Activated naive CD4-positive, alpha-beta T cell treated with anti-CD3 and anti-CD28 coated beads, Interleukin-2, amount 50 U/mL, for 24 hours (primary cell): ENCODE data around the gene LBR.

Experiments used
- H3K27ac Mint-ChIP-seq: one replicate; pipeline ENCODE4 v1.8.0; 2021; ENCODE audit warnings: mild to moderate bottlenecking, mixed read lengths
- H3K27me3 Mint-ChIP-seq: one replicate; pipeline ENCODE4 v1.8.0; 2021; ENCODE audit warnings: mixed read lengths
- H3K36me3 Mint-ChIP-seq: one replicate; pipeline ENCODE4 v1.8.0; 2021; ENCODE audit warnings: mixed read lengths
- H3K4me1 Mint-ChIP-seq: one replicate; pipeline ENCODE4 v1.8.0; 2021; ENCODE audit warnings: mixed read lengths
- H3K4me3 Mint-ChIP-seq: one replicate; pipeline ENCODE4 v1.8.0; 2021; ENCODE audit warnings: mild to moderate bottlenecking, mixed read lengths
- H3K9me3 Mint-ChIP-seq: one replicate; pipeline ENCODE4 v1.8.0; 2021; ENCODE audit warnings: mixed read lengths

Gene LBR

GRCh38 chr1:225437710-225438437, 10.0 kb upstream of the LBR start:
- Mint-ChIP-seq H3K36me3 (no peaks in the 10 kb centered on the region), H3K27me3 (no peaks in the 10 kb centered on the region), H3K9me3 (no peaks in the 10 kb centered on the region), H3K4me1 (peaks cover 26% of the 10 kb centered on the region), H3K4me3 (no peak overlapping the region), H3K27ac (no peak overlapping the region)

- Mint-ChIP-seq H3K36me3 (no peaks in the 10 kb centered on the region), H3K4me3 (no peak overlapping the region), H3K27me3 (no peaks in the 10 kb centered on the region), H3K9me3 (no peaks in the 10 kb centered on the region), H3K4me1 (peaks cover 7% of the 10 kb centered on the region), H3K27ac (peak overlapping the region; percentile 6)
These were observed 8.1 kb upstream of the LBR start for GRCh38 chr1:225435957-225436392.

GRCh38 chr1:225435487-225435886, 7.6 kb upstream of the LBR start:
- Mint-ChIP-seq H3K4me3 (no peak overlapping the region), H3K36me3 (no peaks in the 10 kb centered on the region), H3K27me3 (no peaks in the 10 kb centered on the region), H3K4me1 (peaks cover 6% of the 10 kb centered on the region), H3K9me3 (no peaks in the 10 kb centered on the region), H3K27ac (peak overlapping the region; percentile 6)

- Mint-ChIP-seq H3K4me3 (no peak overlapping the region), H3K36me3 (no peaks in the 10 kb centered on the region), H3K4me1 (peaks cover 9% of the 10 kb centered on the region), H3K27me3 (no peaks in the 10 kb centered on the region), H3K9me3 (no peaks in the 10 kb centered on the region), H3K27ac (no peak overlapping the region)
These were observed 7.2 kb upstream of the LBR start for GRCh38 chr1:225435076-225435475.

GRCh38 chr1:225434046-225434445, 6.2 kb upstream of the LBR start:
- peaks cover 15% of the 10 kb centered on the region for H3K4me1 Mint-ChIP-seq
- H3K9me3 Mint-ChIP-seq: no peaks in the 10 kb centered on the region
- no peaks in the 10 kb centered on the region for H3K27me3 Mint-ChIP-seq
- H3K36me3 Mint-ChIP-seq: no peaks in the 10 kb centered on the region
- H3K4me3 Mint-ChIP-seq: no peak overlapping the region
- no peak overlapping the region for H3K27ac Mint-ChIP-seq

- Mint-ChIP-seq H3K9me3 (no peaks in the 10 kb centered on the region), H3K4me3 (no peak overlapping the region), H3K27ac (no peak overlapping the region), H3K4me1 (peaks cover 21% of the 10 kb centered on the region), H3K27me3 (no peaks in the 10 kb centered on the region), H3K36me3 (no peaks in the 10 kb centered on the region)
These were observed 3.4 kb upstream of the LBR start for GRCh38 chr1:225431081-225431863.

GRCh38 chr1:225430301-225430700, 2.5 kb upstream of the LBR start:
- H3K36me3 Mint-ChIP-seq: no peaks in the 10 kb centered on the region
- H3K4me3 Mint-ChIP-seq: no peak overlapping the region
- no peaks in the 10 kb centered on the region for H3K27me3 Mint-ChIP-seq
- H3K4me1 Mint-ChIP-seq: peaks cover 31% of the 10 kb centered on the region
- H3K27ac Mint-ChIP-seq: no peak overlapping the region
- H3K9me3 Mint-ChIP-seq: no peaks in the 10 kb centered on the region

GRCh38 chr1:225428881-225429455, 1.1 kb upstream of the LBR start:
- peaks cover 44% of the 10 kb centered on the region for H3K4me1 Mint-ChIP-seq
- H3K9me3 Mint-ChIP-seq: no peaks in the 10 kb centered on the region
- H3K27ac Mint-ChIP-seq: peak overlapping the region; percentile 94
- no peaks in the 10 kb centered on the region for H3K36me3 Mint-ChIP-seq
- peak overlapping the region; percentile 90 for H3K4me3 Mint-ChIP-seq
- H3K27me3 Mint-ChIP-seq: no peaks in the 10 kb centered on the region

GRCh38 chr1:225428068-225428880, 436 bp upstream of the LBR start:
- no peaks in the 10 kb centered on the region for H3K9me3 Mint-ChIP-seq
- H3K4me3 Mint-ChIP-seq: peak overlapping the region; percentile 90
- no peaks in the 10 kb centered on the region for H3K27me3 Mint-ChIP-seq
- peaks cover 51% of the 10 kb centered on the region for H3K4me1 Mint-ChIP-seq
- no peaks in the 10 kb centered on the region for H3K36me3 Mint-ChIP-seq
- H3K27ac Mint-ChIP-seq: peak overlapping the region; percentile 94

GRCh38 chr1:225426395-225427234, 1.2 kb downstream of the LBR start:
- Mint-ChIP-seq H3K4me3 (peak overlapping the region; percentile 91), H3K4me1 (peaks cover 68% of the 10 kb centered on the region), H3K36me3 (peaks cover 3% of the 10 kb centered on the region), H3K27me3 (no peaks in the 10 kb centered on the region), H3K9me3 (no peaks in the 10 kb centered on the region), H3K27ac (peak overlapping the region; percentile 71)

- Mint-ChIP-seq H3K4me3 (peak overlapping the region; percentile 91), H3K4me1 (peaks cover 68% of the 10 kb centered on the region), H3K27ac (peak overlapping the region; percentile 41), H3K27me3 (no peaks in the 10 kb centered on the region), H3K36me3 (peaks cover 4% of the 10 kb centered on the region), H3K9me3 (no peaks in the 10 kb centered on the region)
These were observed 2.5 kb downstream of the LBR start for GRCh38 chr1:225425201-225425786.

GRCh38 chr1:225424562-225425200, 3.2 kb downstream of the LBR start:
- Mint-ChIP-seq H3K36me3 (peaks cover 6% of the 10 kb centered on the region), H3K4me1 (peaks cover 68% of the 10 kb centered on the region), H3K27me3 (no peaks in the 10 kb centered on the region)

GRCh38 chr1:225423518-225423855, 4.4 kb downstream of the LBR start:
- Mint-ChIP-seq H3K4me3 (no peak overlapping the region), H3K36me3 (peaks cover 10% of the 10 kb centered on the region), H3K9me3 (no peaks in the 10 kb centered on the region), H3K4me1 (peaks cover 64% of the 10 kb centered on the region), H3K27ac (peak overlapping the region; percentile 3), H3K27me3 (no peaks in the 10 kb centered on the region)

More at GRCh38 chr1:225424562-225425200, 3.2 kb downstream of the LBR start:
- Mint-ChIP-seq H3K4me3 (peak overlapping the region; percentile 23), H3K9me3 (no peaks in the 10 kb centered on the region), H3K27ac (peak overlapping the region; percentile 69)
